Measurements from ENCODE around the gene ARSB. TPM values are rescaled to one million over a fixed set of nuclear protein-coding genes. Genes with fewer than 3 reads are reported as not detected.

The ARSB gene
- polyA plus RNA-seq, 1 of the 3 experiments (the other 2 are of a cell fraction): 12.5 TPM

- WGBS (ENCODE audit: low lambda C conversion rate): 87% methylated on average over 10 of the region's 10 CpGs
Measured at GRCh38 chr5:78888580-78889368, 96.3 kb downstream of the ARSB start.

DNA sequence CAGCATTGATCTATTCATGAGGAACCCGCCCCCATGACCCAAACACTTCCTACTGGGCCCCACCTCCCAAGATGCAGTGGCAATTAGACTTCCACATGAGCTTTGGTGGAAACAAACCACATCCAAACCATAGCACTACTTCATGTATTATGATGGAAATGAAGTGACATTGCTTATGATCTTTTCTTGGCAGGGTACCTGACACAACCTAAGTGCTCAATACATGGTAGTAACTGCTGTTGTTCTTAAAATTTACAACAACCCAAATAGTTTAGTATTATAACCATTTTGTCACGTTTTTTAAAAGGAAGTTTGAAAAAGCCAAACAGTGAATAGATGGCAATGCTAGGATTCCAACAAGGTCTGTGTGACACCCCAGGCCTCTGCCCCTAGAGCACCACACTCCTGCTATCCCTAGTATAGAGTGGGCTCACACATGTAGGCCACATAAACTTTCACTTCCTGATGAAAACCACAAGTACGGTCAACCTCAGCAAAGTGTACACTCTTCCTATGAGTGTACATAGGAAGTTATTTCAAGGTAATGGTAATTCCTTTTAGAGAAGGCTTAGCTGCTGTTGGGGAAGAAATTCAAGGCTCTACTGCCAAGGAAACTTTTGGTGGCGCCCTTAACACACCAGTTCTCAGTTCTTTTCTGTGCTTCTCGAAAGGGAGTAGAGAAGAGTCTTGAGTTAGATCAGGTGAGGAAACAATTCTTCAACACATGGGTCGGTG lies 97.6 kb downstream of the ARSB start:
- POLR2A ChIA-PET: no interaction called here

More at GRCh38 chr5:78888580-78889368, 96.3 kb downstream of the ARSB start:
- H3K4me2 ChIP-seq: no peak overlapping the region
- no peaks in the 10 kb centered on the region for H3K9me2 ChIP-seq
- H2AFZ ChIP-seq (ENCODE audit: low read depth): no peak overlapping the region
- no peak overlapping the region for H3K9ac ChIP-seq
- TF ChIP-seq, protein P1, sequence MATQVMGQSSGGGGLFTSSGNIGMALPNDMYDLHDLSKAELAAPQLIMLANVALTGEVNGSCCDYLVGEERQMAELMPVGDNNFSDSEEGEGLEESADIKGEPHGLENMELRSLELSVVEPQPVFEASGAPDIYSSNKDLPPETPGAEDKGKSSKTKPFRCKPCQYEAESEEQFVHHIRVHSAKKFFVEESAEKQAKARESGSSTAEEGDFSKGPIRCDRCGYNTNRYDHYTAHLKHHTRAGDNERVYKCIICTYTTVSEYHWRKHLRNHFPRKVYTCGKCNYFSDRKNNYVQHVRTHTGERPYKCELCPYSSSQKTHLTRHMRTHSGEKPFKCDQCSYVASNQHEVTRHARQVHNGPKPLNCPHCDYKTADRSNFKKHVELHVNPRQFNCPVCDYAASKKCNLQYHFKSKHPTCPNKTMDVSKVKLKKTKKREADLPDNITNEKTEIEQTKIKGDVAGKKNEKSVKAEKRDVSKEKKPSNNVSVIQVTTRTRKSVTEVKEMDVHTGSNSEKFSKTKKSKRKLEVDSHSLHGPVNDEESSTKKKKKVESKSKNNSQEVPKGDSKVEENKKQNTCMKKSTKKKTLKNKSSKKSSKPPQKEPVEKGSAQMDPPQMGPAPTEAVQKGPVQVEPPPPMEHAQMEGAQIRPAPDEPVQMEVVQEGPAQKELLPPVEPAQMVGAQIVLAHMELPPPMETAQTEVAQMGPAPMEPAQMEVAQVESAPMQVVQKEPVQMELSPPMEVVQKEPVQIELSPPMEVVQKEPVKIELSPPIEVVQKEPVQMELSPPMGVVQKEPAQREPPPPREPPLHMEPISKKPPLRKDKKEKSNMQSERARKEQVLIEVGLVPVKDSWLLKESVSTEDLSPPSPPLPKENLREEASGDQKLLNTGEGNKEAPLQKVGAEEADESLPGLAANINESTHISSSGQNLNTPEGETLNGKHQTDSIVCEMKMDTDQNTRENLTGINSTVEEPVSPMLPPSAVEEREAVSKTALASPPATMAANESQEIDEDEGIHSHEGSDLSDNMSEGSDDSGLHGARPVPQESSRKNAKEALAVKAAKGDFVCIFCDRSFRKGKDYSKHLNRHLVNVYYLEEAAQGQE (IDR thresholded peaks at IDR 0.05; ENCODE audit: low read depth, low read length): no peak
- peak; percentile 56 for TF ChIP-seq NFIC (IDR thresholded peaks at IDR 0.05; ENCODE audit: borderline replicate concordance)
- no peak for TF ChIP-seq RXRA (IDR thresholded peaks at IDR 0.05; ENCODE audit: borderline replicate concordance, low read depth)
- no peak for TF ChIP-seq TEAD4 (IDR thresholded peaks at IDR 0.05; ENCODE audit: borderline replicate concordance, insufficient read depth)
- no peak for TF ChIP-seq SIN3A (IDR thresholded peaks at IDR 0.05; ENCODE audit: borderline replicate concordance, low read depth, low read length)
- no peaks in the 10 kb centered on the region for H3K27me3 ChIP-seq (ENCODE audit: insufficient read depth)
- no peaks in the 10 kb centered on the region for H4K20me1 ChIP-seq (ENCODE audit: insufficient read depth)
- DNase-seq: no peak
- no peaks in the 10 kb centered on the region for H3K79me2 ChIP-seq (ENCODE audit: insufficient read depth)
- no peaks in the 10 kb centered on the region for H3F3A ChIP-seq (replicated peaks; ENCODE audit: insufficient read depth)
- peaks cover 0 to 2% of the 10 kb centered on the region in 2 experiments; a peak in 2 of 4 replicates for H3K4me1 ChIP-seq (ENCODE audit: control insufficient read depth in 1 of 2, insufficient read depth in 2 of 2, low read depth in 1 of 2, low read length in 1 of 2)
- ChIA-PET CTCF (interaction anchor here (0.9 to 1.4 kb wide), 2 partner anchors 85 to 89 kb away, joined by 3 to 4 read pairs; no protein-coding TSS in a partner anchor), POLR2A (no interaction called here)
- no peaks in the 10 kb centered on the region for H3K9me3 ChIP-seq
- H3K4me3 ChIP-seq (ENCODE audit: low read depth in 2 of 2, low read length in 1 of 2): no peak overlapping the region
- H3K27ac ChIP-seq (ENCODE audit: low read depth in 2 of 2, low read length in 1 of 2): peak overlapping the region in 1 of 2 experiments; percentile 40; a peak in 1 of 4 replicates
- no peaks in the 10 kb centered on the region for H3K36me3 ChIP-seq (replicated peaks in 1 of 2; ENCODE audit: control insufficient read depth in 1 of 2, insufficient read depth in 2 of 2, low read length in 1 of 2)

More for the DNA sequence above, 97.6 kb downstream of the ARSB start:
- H3K4me1 ChIP-seq (ENCODE audit: control insufficient read depth in 1 of 2, insufficient read depth in 2 of 2, low read depth in 1 of 2, low read length in 1 of 2): peaks cover 0 to 2% of the 10 kb centered on the region in 2 experiments; a peak in 2 of 4 replicates
- H3K4me2 ChIP-seq: no peak overlapping the region
- H3K27ac ChIP-seq (ENCODE audit: low read depth in 2 of 2, low read length in 1 of 2): no peak overlapping the region
- H3K9me2 ChIP-seq: no peaks in the 10 kb centered on the region
- CTCF ChIA-PET: interaction anchor here (0.5 to 3.5 kb wide), 6 partner anchors 10 to 568 kb away, joined by 3 to 12 read pairs (median 3); no protein-coding TSS in a partner anchor
- no peak overlapping the region for H3K4me3 ChIP-seq (ENCODE audit: low read depth in 2 of 2, low read length in 1 of 2)
- no peak for DNase-seq
- no peaks in the 10 kb centered on the region for H3K79me2 ChIP-seq (ENCODE audit: insufficient read depth)
- no peaks in the 10 kb centered on the region for H3K36me3 ChIP-seq (replicated peaks in 1 of 2; ENCODE audit: control insufficient read depth in 1 of 2, insufficient read depth in 2 of 2, low read length in 1 of 2)
- H3F3A ChIP-seq (replicated peaks; ENCODE audit: insufficient read depth): no peaks in the 10 kb centered on the region
- TF ChIP-seq, protein P2, sequence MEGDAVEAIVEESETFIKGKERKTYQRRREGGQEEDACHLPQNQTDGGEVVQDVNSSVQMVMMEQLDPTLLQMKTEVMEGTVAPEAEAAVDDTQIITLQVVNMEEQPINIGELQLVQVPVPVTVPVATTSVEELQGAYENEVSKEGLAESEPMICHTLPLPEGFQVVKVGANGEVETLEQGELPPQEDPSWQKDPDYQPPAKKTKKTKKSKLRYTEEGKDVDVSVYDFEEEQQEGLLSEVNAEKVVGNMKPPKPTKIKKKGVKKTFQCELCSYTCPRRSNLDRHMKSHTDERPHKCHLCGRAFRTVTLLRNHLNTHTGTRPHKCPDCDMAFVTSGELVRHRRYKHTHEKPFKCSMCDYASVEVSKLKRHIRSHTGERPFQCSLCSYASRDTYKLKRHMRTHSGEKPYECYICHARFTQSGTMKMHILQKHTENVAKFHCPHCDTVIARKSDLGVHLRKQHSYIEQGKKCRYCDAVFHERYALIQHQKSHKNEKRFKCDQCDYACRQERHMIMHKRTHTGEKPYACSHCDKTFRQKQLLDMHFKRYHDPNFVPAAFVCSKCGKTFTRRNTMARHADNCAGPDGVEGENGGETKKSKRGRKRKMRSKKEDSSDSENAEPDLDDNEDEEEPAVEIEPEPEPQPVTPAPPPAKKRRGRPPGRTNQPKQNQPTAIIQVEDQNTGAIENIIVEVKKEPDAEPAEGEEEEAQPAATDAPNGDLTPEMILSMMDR (IDR thresholded peaks at IDR 0.05): no peak
- TF ChIP-seq SMC3 (IDR thresholded peaks at IDR 0.05; ENCODE audit: low read depth, low read length) (no peak), ELF1 (IDR thresholded peaks at IDR 0.05) (no peak), YY1 (IDR thresholded peaks at IDR 0.05; ENCODE audit: low read depth) (no peak)
- H3K9ac ChIP-seq: no peak overlapping the region
- no peaks in the 10 kb centered on the region for H3K27me3 ChIP-seq (ENCODE audit: insufficient read depth)
- no peak overlapping the region for H2AFZ ChIP-seq (ENCODE audit: low read depth)
- H4K20me1 ChIP-seq (ENCODE audit: insufficient read depth): no peaks in the 10 kb centered on the region
- H3K9me3 ChIP-seq: no peaks in the 10 kb centered on the region
- 89% methylated on average over 6 of the region's 6 CpGs for WGBS (ENCODE audit: low lambda C conversion rate)

All from SK-N-SH (cell line).